Gastrocnemius medialis (tissue), 4 donors: Measurements from ENCODE around the gene B4GALT2.

Experiments used
- POLR2A ChIP-seq, 2 donors: fragments of 450-650 bp; IDR thresholded peaks; one replicate each; pipeline ENCODE4 v1.6.1; 2017; ENCODE audit warnings: antibody characterized with exemption in 2 of 2, mild to moderate bottlenecking in 2 of 2, moderate library complexity in 2 of 2
- TF ChIP-seq, protein P1 (sequence below), 5 experiments: fragments of 450-650 bp in 3 of 5; fragments of 200-600 bp in 2 of 5; sonication (generic) in 2 of 5; IDR thresholded peaks in 4 of 5; conservative IDR thresholded peaks in 1 of 5; 1 replicate in 4 of 5; 2 replicates in 1 of 5; pipeline ENCODE4 v1.5.1; 2016 to 2019; ENCODE audit warnings: antibody characterized with exemption in 5 of 5, mild to moderate bottlenecking in 3 of 5, moderate library complexity in 3 of 5

DNA sequence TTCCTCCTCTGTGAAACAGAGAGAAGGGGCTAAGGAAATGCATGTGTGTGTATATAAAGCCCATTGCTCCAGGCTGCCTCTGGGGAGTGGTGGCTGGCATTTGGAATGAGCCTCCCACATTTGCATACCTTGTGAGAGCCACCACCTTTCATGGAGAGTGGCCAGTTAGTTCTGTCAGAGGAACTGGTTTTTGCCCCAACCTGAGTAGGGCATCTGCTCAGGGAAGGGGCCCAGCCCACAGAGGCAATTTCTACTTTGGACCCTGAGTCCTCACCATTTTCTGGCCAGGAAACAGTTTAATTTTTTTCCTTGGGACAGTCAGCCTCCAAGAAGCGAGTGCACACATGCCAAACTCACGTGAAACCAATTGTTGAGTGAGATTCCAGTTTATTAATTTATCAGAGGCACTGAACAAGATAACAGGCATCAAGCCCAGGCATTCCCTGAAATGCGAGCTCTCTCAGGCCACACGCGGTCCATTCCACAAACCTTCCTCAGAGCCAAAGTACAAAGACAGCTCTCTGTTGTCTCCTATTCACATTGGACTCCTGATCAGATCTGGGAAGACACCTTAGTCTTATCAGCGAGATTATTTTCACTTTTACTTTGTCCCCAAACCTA is 53.3 kb downstream of the B4GALT2 start:
- no peak for TF ChIP-seq POLR2A (IDR thresholded peaks at IDR 0.05)
- TF ChIP-seq, protein P1, sequence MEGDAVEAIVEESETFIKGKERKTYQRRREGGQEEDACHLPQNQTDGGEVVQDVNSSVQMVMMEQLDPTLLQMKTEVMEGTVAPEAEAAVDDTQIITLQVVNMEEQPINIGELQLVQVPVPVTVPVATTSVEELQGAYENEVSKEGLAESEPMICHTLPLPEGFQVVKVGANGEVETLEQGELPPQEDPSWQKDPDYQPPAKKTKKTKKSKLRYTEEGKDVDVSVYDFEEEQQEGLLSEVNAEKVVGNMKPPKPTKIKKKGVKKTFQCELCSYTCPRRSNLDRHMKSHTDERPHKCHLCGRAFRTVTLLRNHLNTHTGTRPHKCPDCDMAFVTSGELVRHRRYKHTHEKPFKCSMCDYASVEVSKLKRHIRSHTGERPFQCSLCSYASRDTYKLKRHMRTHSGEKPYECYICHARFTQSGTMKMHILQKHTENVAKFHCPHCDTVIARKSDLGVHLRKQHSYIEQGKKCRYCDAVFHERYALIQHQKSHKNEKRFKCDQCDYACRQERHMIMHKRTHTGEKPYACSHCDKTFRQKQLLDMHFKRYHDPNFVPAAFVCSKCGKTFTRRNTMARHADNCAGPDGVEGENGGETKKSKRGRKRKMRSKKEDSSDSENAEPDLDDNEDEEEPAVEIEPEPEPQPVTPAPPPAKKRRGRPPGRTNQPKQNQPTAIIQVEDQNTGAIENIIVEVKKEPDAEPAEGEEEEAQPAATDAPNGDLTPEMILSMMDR (IDR thresholded peaks at IDR 0.05 in 4 of 5, conservative IDR thresholded peaks at IDR 0.05 in 1 of 5): no peak
